Panc1 (cell line): Measurements from ENCODE around the gene IQCC. TPM values are rescaled to one million over a fixed set of nuclear protein-coding genes. Genes with fewer than 3 reads are reported as not detected.

Experiments used
- ATAC-seq: fragments of 200-7000 bp; cut with Tn5 transposase; 2 replicates; pipeline ENCODE4 v1.9.1; 2020; ENCODE audit warnings: mild to moderate bottlenecking, moderate library complexity
- BruUV-seq: library from RNA; stranded (reverse); fragments of 400-500 nt; replicated peaks from 2 replicates; lab custom pipeline; 2021; lab: Mats Ljungman, UMichigan
- CTCF ChIA-PET: fragments of 300-600 bp; sonication (Branson Sonifier 250); formaldehyde crosslinking; loops from one replicate; lab custom pipeline; 2022; ENCODE audit warnings: antibody characterized with exemption; lab: Charles Lee
- POLR2A ChIA-PET: fragments of 300-600 bp; sonication (Branson Sonifier 250); formaldehyde crosslinking; loops from one replicate; lab custom pipeline; 2022; ENCODE audit warnings: antibody characterized with exemption; lab: Charles Lee
- DNase-seq: peaks from one replicate; pipeline ENCODE4 v3.0.0-alpha.2; 2010; ENCODE audit warnings: low read depth, low spot score
- H3K27ac ChIP-seq: 2 replicates; pipeline ENCODE4 v1.5.1; 2011; ENCODE audit warnings: mild to moderate bottlenecking, low read length, inconsistent platforms
- H3K27me3 ChIP-seq: fragments of 200-500 bp; sonication (Bioruptor generic); 2 replicates; pipeline ENCODE4 v1.6.0; 2014; ENCODE audit warnings: low read length, inconsistent platforms; ENCODE audit not compliant: control insufficient read depth, insufficient read depth
- H3K36me3 ChIP-seq: fragments of 200-500 bp; sonication (Bioruptor generic); 2 replicates; pipeline ENCODE4 v1.5.1; 2014; ENCODE audit warnings: inconsistent platforms, mild to moderate bottlenecking, low read length, moderate library complexity; ENCODE audit not compliant: control insufficient read depth, insufficient read depth
- H3K4me1 ChIP-seq: 2 replicates; pipeline ENCODE4 v1.5.1; 2011; ENCODE audit warnings: inconsistent platforms, mild to moderate bottlenecking, low read length, moderate library complexity; ENCODE audit not compliant: control insufficient read depth, insufficient read depth
- H3K4me3 ChIP-seq, 2 experiments: 2 replicates each; pipeline ENCODE4 v1.5.1; 2011 to 2012; ENCODE audit warnings: low read depth in 2 of 2, low read length in 2 of 2, mild to moderate bottlenecking in 2 of 2, inconsistent platforms in 1 of 2, moderate library complexity in 1 of 2
- H3K9me3 ChIP-seq: fragments of 200-500 bp; sonication (Bioruptor generic); 2 replicates; pipeline ENCODE4 v1.5.1; 2014; ENCODE audit warnings: low read depth, mild to moderate bottlenecking, inconsistent platforms, low read length, moderate library complexity; ENCODE audit not compliant: control insufficient read depth, insufficient read depth
- POLR2AphosphoS5 ChIP-seq: IDR thresholded peaks from 2 replicates; pipeline ENCODE4 v1.6.1; 2012; ENCODE audit warnings: mild to moderate bottlenecking, low read depth, low read length, moderate library complexity
- SIN3A ChIP-seq: IDR thresholded peaks from 2 replicates; pipeline ENCODE4 v1.6.1; 2012; ENCODE audit warnings: low read depth, mild to moderate bottlenecking, low read length, moderate library complexity, borderline replicate concordance; ENCODE audit not compliant: insufficient read depth
- TCF7L2 ChIP-seq: IDR thresholded peaks from 2 replicates; pipeline ENCODE4 v1.6.1; 2011; ENCODE audit warnings: mild to moderate bottlenecking, low read depth, low read length, inconsistent platforms
- in situ Hi-C: cut with HindIII; loops from 2 replicates; pipeline ENCODE4 v1.10.0; 2016; ENCODE audit warnings: low sequenced_read_pairs, low pct_unique_long_range_greater_than_20kb
- intact Hi-C: fragments of 100-400 bp; cut with micrococcal nuclease; formaldehyde crosslinking; loops from one replicate; pipeline ENCODE4 v1.10.0; 2022; ENCODE audit not compliant: unreplicated experiment
- total RNA-seq: library from RNA; stranded (reverse); gene quantifications from one replicate; pipeline ENCODE4 v1.2.1, GENCODE V29; 2021; ENCODE audit not compliant: unreplicated experiment
- TF ChIP-seq, protein P1 (sequence below), 2 experiments: IDR thresholded peaks; 2 replicates each; pipeline ENCODE4 v1.6.1; 2011 to 2012; ENCODE audit warnings: low read depth in 2 of 2, control low read depth in 1 of 2, low read length in 1 of 2, mild to moderate bottlenecking in 1 of 2, moderate library complexity in 1 of 2; ENCODE audit not compliant: insufficient read depth in 1 of 2
- TF ChIP-seq, protein P2 (sequence below): fragments of 450-650 bp; IDR thresholded peaks from 2 replicates; pipeline ENCODE4 v1.5.1; 2017; ENCODE audit warnings: mild to moderate bottlenecking

Gene IQCC
- total RNA-seq, 1 experiment from 2014 or later, result 4.4 TPM

DNA sequence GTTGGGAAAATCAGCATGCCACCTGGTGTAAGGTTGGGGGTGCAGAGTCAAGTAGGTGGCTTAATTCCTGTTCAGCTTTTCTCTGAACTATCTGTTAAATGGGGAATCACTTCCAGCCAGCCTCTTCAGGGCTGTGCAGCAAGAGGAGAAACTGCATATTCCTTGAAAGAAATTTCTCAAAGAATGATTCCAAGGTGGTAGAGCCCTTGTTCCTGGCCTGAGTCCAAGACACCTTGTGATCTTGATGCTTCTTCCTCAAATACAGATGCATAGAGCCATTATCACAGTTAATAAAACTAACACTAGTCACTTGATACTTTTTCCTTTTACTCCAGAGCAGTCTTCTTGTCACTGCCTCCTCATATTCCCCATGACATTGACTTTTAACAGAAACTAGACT lies 20.8 kb upstream of the IQCC start:
- in situ Hi-C loops (no loop called here), intact Hi-C loops (no loop called here)
- ATAC-seq (no peak), DNase-seq (no peak)
- H3K9me3 ChIP-seq, result no peaks in the 10 kb centered on the region
- peaks cover 19% of the 10 kb centered on the region for H3K4me1 ChIP-seq
- no TSS peak for BruUV-seq
- no peak for TF ChIP-seq SIN3A
- ChIA-PET CTCF (no interaction called here), POLR2A (no interaction called here)
- no peak overlapping the region for H3K4me3 ChIP-seq
- no peak overlapping the region for H3K27ac ChIP-seq
- peaks cover 26% of the 10 kb centered on the region for H3K36me3 ChIP-seq
- no peaks in the 10 kb centered on the region for H3K27me3 ChIP-seq

DNA sequence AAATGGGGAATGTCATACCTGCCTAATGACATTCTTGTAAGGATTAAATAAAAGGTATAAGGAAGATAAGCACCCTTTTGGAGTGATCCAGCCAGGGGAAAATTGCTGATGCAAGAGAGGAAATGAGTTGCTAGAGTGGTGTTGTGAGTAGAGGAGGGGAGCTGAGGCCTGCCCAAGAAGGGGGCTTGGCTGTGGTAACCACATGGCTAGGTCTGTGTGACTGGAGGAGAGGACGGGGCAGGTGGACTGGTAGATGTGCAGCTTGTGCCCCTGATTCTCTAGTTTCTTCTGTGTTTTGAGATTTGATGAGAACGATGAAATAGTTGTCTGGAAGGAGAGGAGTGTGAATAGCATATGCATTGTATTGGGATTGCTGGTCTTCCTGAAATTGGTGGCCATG lies 19.4 kb upstream of the IQCC start:
- Histone ChIP-seq H3K36me3 (peaks cover 26% of the 10 kb centered on the region), H3K4me1 (peaks cover 15% of the 10 kb centered on the region), H3K27ac (no peak overlapping the region), H3K4me3 (no peak overlapping the region), H3K27me3 (no peaks in the 10 kb centered on the region), H3K9me3 (no peaks in the 10 kb centered on the region)
- intact Hi-C loops, result no loop called here
- in situ Hi-C loops, result no loop called here
- no peak for ATAC-seq
- CTCF ChIA-PET, result no interaction called here
- POLR2A ChIA-PET, result no interaction called here
- no peak for DNase-seq
- no TSS peak for BruUV-seq
- TF ChIP-seq, protein P1, sequence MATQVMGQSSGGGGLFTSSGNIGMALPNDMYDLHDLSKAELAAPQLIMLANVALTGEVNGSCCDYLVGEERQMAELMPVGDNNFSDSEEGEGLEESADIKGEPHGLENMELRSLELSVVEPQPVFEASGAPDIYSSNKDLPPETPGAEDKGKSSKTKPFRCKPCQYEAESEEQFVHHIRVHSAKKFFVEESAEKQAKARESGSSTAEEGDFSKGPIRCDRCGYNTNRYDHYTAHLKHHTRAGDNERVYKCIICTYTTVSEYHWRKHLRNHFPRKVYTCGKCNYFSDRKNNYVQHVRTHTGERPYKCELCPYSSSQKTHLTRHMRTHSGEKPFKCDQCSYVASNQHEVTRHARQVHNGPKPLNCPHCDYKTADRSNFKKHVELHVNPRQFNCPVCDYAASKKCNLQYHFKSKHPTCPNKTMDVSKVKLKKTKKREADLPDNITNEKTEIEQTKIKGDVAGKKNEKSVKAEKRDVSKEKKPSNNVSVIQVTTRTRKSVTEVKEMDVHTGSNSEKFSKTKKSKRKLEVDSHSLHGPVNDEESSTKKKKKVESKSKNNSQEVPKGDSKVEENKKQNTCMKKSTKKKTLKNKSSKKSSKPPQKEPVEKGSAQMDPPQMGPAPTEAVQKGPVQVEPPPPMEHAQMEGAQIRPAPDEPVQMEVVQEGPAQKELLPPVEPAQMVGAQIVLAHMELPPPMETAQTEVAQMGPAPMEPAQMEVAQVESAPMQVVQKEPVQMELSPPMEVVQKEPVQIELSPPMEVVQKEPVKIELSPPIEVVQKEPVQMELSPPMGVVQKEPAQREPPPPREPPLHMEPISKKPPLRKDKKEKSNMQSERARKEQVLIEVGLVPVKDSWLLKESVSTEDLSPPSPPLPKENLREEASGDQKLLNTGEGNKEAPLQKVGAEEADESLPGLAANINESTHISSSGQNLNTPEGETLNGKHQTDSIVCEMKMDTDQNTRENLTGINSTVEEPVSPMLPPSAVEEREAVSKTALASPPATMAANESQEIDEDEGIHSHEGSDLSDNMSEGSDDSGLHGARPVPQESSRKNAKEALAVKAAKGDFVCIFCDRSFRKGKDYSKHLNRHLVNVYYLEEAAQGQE (IDR thresholded peaks at IDR 0.05; ENCODE audit: insufficient read depth in 1 of 2, low read depth in 2 of 2, low read length in 1 of 2), result no peak
- TF ChIP-seq, protein P2, sequence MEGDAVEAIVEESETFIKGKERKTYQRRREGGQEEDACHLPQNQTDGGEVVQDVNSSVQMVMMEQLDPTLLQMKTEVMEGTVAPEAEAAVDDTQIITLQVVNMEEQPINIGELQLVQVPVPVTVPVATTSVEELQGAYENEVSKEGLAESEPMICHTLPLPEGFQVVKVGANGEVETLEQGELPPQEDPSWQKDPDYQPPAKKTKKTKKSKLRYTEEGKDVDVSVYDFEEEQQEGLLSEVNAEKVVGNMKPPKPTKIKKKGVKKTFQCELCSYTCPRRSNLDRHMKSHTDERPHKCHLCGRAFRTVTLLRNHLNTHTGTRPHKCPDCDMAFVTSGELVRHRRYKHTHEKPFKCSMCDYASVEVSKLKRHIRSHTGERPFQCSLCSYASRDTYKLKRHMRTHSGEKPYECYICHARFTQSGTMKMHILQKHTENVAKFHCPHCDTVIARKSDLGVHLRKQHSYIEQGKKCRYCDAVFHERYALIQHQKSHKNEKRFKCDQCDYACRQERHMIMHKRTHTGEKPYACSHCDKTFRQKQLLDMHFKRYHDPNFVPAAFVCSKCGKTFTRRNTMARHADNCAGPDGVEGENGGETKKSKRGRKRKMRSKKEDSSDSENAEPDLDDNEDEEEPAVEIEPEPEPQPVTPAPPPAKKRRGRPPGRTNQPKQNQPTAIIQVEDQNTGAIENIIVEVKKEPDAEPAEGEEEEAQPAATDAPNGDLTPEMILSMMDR, result no peak
- TF ChIP-seq SIN3A, result no peak
- TF ChIP-seq POLR2AphosphoS5, result no peak
- TF ChIP-seq TCF7L2, result no peak

DNA sequence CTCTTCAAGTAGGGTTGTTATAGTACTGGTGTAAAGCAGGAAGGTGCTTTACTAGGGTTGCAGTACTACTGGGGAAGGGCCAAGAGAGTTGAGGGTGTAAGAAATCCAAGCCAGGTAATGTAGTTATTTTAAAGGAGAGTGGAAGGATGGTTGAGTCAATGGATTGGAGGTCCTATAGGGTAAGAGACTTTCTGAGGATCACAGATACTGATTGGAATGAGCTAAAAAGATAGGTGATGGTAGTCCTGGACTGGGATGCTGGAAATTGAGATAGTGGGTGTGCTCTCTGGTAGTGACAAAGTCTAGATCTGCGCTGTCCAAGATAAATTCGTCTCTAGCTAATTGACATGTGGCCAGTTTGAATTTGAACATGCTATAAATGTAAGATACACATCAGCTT lies 19.0 kb upstream of the IQCC start:
- Histone ChIP-seq H3K9me3 (no peaks in the 10 kb centered on the region), H3K4me3 (no peak overlapping the region), H3K27ac (no peak overlapping the region), H3K27me3 (no peaks in the 10 kb centered on the region), H3K36me3 (peaks cover 26% of the 10 kb centered on the region), H3K4me1 (peaks cover 11% of the 10 kb centered on the region)
- DNase-seq, result no peak
- in situ Hi-C loops (no loop called here), intact Hi-C loops (no loop called here)
- ATAC-seq, result no peak
- ChIA-PET CTCF (no interaction called here), POLR2A (no interaction called here)
- BruUV-seq, result TSS peak; percentile 38
- TF ChIP-seq, protein P2, result no peak
- TF ChIP-seq TCF7L2 (no peak), SIN3A (no peak), POLR2AphosphoS5 (no peak)
- TF ChIP-seq, protein P1 (IDR thresholded peaks at IDR 0.05; ENCODE audit: insufficient read depth in 1 of 2, low read depth in 2 of 2, low read length in 1 of 2), result no peak
